GM19328 (cell line): ENCODE data around the gene MAPK1.
"Not testable (repeated sequence)": the region's sequence is repeated elsewhere in the genome, so short reads cannot be mapped to it uniquely, and the experiment has no call there.

Experiments
- ATAC-seq: cut with Tn5 transposase; IDR thresholded peaks from one replicate; pipeline ENCODE4 v1.9.1; 2021; ENCODE audit warnings: mild to moderate bottlenecking, moderate library complexity; ENCODE audit not compliant: unreplicated experiment

MAPK1 gene

DNA sequence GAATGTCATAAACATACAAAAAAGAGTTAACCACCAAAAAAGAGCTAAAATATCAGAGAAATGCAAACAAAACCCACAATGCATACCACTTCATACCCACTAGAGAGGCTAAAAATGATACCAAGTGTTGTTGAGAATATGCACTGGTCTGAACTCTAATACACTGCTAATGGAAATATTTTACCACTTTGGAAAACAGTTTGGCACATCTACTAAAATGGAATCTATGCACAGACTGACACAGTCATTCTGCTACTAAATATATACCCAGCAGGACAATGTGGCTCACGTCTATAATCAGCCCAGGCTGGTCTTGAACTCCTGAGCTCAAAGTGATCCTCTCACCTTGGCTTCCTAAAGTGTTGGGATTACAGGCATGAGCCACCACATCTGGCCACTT, 18.0 kb downstream of the MAPK1 start:
- ATAC-seq: no peak

GRCh38 chr22:21848057-21848456, 19.4 kb downstream of the MAPK1 start:
- not testable (repeated sequence) for ATAC-seq

GRCh38 chr22:21845558-21846453, 21.6 kb downstream of the MAPK1 start:
- no peak for ATAC-seq

DNA sequence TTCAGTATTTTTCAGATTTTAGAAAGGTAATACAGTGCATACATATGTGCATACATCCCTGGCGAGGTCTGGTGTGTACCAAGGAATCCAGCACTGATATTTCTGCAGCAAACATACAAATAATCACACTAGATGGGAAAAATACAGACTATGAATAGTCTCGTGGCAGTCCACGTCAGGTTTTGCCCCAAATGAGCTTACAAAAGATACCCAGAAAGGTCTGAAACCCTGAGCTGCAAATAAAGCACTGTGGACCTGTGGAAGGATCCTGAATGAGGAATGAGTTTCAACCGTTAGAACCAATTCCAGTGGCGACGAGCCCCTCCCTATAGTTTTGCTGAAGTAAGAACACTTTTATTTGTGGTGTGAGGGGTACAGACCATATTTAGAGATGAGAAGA, 24.5 kb downstream of the MAPK1 start:
- no peak for ATAC-seq

DNA sequence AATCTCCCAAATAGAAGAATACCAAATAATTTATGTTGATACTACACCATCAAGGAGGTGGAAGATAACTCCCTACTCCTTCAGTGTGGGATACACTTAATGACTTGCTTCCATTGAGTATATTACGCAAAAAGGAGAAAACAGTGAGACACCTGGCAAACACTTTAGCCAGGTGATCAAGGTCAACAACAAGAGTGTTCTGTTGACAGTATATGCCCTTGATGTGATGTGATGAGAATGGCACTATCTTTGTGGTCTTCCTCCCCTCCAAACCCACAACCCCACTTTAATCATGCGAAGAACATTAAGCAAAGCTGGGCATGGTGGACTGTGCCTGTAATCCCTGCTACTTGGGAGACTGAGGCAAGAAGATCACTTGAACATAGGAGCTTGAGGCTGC, 26.0 kb downstream of the MAPK1 start:
- ATAC-seq: no peak

DNA sequence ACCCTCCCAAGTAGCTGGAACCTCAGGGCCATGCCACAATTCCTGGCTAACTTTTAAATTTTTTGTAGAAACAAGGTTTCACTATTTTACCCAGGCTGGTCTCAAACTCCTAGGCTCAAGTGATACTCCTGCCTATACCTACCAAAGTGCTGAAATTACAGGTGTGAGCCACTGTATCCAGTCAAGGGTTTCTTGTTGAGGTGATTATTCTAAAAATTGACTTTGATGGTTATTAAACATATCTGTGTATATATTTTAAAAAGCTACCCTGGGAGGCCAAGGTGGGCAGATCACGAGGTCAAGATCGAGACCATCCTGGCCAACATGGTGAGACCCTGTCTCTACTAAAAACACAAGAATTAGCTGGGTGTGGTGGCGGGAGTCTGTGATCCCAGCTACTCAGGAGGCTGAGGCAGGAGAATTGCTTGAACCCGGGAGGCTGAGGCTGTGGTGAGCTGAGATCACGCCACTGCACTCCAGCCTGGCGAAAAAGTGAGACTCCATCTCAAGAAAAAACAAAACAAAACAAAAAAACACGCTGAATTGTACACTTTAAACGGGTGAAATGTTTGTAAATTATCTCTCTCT, 27.1 kb downstream of the MAPK1 start:
- ATAC-seq: no peak

DNA sequence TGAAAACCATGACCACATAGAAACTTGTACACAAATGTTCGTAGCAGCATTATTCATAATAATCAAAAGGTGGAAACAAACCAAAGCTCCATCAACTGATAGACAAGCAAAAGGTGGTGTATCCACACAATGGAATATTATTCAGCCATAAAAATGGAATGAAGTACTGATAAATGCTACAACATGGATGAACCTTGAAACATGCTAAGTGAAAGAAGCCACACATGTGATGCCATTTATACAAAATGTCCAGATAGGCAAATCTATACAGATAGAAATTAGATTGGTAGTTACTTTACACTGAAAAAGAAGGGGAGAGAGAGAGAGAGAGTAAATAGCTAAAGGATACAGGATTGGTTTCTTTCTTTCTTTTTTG, 27.7 kb downstream of the MAPK1 start:
- ATAC-seq: no peak

GRCh38 chr22:21839104-21839764, 28.2 kb downstream of the MAPK1 start:
- ATAC-seq: not testable (repeated sequence)

DNA sequence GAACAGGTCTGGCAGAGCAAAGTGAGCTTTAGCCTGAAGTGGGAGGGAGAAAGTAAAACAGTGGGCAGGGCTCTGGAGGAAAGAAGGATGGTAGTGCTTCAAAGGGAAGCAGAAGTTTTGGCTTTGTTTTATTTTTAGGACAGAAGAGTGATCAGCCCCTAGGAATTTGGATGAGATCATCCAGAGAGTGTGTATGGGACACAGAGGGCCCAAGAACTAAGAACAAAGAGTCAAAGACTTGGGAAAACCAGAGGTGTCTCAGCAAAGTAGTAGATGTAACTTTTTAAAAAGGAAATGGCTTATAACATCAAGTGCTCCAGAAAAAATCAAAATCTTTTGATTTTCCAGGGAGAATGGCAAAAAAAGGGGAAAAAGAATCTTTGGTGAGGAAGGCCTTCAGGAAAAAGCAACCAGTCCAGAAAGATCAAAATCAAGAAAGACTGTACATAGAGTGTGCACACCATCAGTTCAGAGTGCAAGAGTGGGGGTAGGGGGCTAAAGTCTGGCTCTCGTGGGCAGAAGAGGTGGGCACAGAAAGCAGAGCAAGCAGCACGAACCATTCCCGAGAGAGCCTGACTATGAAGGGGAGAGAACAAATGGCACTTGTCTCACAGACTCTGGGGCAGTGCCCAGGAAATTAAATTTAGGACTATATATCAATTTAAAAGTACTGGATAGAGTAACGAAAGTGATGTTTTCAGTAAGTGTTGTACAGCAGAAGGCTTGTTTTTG, 30.0 kb downstream of the MAPK1 start:
- ATAC-seq: no peak

DNA sequence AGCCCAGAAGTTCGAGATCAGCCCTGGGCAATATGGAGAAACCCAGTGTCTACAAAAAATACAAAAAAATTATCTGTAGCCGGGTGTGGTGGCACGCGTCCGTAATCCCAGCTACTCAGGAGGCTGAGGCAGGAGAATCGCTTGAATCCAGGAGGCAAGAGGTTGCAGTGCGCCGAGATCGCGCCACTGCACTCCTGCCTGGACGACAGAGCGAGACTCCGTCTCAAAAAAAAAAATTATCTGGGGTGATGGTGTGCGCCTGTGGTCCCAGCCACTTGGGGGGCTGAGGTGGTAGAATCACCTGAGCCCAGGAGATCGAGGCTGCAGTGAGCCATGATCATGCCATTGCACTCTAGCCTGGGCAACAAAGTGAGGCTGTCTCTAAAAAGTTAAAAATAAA, 31.0 kb downstream of the MAPK1 start:
- not testable (repeated sequence) for ATAC-seq

DNA sequence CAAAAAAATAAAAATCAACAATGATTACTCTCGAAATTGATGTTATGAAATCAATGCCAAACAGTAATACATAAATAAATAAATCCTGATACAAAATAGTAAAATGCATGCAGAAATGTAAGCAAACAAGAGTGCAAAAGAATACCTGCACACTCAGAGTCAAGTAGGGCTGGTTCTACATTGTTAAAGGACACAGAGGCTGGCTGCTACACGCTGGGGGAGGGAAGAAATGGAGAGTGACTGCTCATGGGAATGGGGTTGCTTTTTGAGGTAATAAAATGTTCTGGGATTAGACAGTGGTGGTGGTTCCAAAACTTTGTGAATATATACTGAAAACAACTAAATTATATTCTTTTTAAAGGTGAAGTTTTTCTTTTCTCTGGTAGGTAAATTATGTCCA, 32.1 kb downstream of the MAPK1 start:
- ATAC-seq: no peak

DNA sequence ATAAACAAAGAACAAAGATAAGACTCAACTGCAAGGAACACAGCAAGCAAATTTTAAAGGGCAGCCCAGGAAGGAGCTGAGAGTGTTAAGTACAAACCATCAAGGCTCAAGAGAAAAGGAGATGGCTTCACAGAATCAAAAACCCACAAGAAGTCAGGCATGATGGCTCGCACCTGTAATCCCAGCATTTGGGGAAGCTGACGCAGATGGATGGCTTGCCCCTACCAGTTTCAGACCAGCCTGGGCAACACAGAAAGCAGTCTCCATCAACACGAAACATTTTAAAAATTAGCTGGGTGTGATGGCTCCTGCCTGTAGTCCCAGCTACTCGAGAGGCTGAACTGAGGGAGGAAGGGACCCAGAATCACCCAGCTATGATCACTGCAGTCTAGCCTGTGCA, 32.6 kb downstream of the MAPK1 start:
- ATAC-seq: no peak

GRCh38 chr22:21832291-21833290, 34.9 kb downstream of the MAPK1 start:
- ATAC-seq: no peak

- no peak for ATAC-seq
Measured at GRCh38 chr22:21829523-21829922, 37.9 kb downstream of the MAPK1 start.

DNA sequence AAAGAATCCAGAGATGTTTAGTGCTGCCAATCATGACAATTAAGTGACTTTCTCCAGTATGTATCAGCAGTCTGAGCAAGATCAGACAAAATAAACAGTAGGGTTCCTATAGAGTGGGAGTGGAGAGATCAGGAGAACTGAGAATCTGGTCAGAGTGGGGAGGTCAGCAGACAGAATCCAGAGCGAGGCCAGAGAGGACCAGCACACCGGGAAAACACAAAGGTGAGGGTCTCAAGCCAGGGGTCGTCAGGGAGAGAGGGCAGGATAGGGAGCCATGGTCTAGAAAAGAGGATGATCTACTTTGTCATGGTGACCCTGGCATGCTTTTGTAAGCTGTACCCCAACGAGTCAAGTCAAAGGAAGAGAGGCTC, 39.2 kb downstream of the MAPK1 start:
- ATAC-seq: no peak

GRCh38 chr22:21827628-21828267, 39.7 kb downstream of the MAPK1 start:
- ATAC-seq: no peak

- ATAC-seq: no peak
Measured at GRCh38 chr22:21826204-21826603, 41.2 kb downstream of the MAPK1 start.

DNA sequence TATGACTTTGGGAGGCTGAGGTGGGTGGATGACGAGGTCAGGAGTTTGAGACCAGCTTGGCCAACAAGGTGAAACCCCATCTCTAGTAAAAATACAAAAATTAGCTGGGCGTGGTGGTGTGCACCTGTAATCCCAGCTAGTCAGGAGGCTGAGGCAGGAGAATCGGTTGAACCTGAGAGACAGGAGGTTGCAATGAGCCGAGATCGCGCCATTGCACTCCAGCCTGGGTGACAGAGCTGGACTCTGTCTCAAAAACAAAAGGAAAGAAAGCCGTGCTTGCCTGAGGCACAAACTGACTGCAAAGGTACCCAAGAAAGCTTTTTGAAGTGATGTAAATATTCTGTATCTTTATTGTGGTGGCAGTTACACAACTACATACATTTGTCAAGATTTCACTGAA, 42.5 kb downstream of the MAPK1 start:
- not testable (repeated sequence) for ATAC-seq

GRCh38 chr22:21824445-21824912, 43.0 kb downstream of the MAPK1 start:
- no peak for ATAC-seq
